OCI-LY3 (cell line): Measurements from ENCODE around the gene YPEL4.

Experiments used
- H2AFZ ChIP-seq: fragments of 200-600, 300-600 bp; shearing (Covaris generic); 2 replicates; pipeline ENCODE4 v1.6.0; 2014; ENCODE audit warnings: antibody characterized with exemption, low read depth, low read length
- H3K27ac ChIP-seq: fragments of 200-600, 300-600 bp; sonication (generic); 2 replicates; pipeline ENCODE4 v1.5.1; 2014; ENCODE audit warnings: mild to moderate bottlenecking, low read length, moderate library complexity, mixed read lengths
- H3K27me3 ChIP-seq: fragments of 200-600, 300-600 bp; sonication (generic); 2 replicates; pipeline ENCODE4 v1.6.1; 2014; ENCODE audit warnings: low read depth, low read length, mixed read lengths
- H3K36me3 ChIP-seq: fragments of 200-600, 300-600 bp; sonication (generic); replicated peaks from 2 replicates; pipeline ENCODE3; 2014; ENCODE audit warnings: low read depth, low read length, mixed read lengths
- H3K4me1 ChIP-seq: fragments of 300-600, 200-600 bp; sonication (generic); 2 replicates; pipeline ENCODE4 v1.6.1; 2014; ENCODE audit warnings: low read length, mixed read lengths
- H3K4me2 ChIP-seq: fragments of 200-600, 300-600 bp; sonication (generic); 2 replicates; pipeline ENCODE4 v1.6.1; 2014; ENCODE audit warnings: low read length, mixed read lengths
- H3K4me3 ChIP-seq: fragments of 300-600, 200-600 bp; sonication (generic); 2 replicates; pipeline ENCODE4 v1.5.1; 2014; ENCODE audit warnings: antibody characterized with exemption, mild to moderate bottlenecking, low read length, moderate library complexity
- H3K79me2 ChIP-seq: fragments of 300-600, 200-600 bp; shearing (Covaris generic); 2 replicates; pipeline ENCODE4 v1.6.1; 2014; ENCODE audit warnings: mild to moderate bottlenecking, low read length, mixed read lengths
- H3K9ac ChIP-seq: fragments of 300-600, 200-600 bp; shearing (Covaris generic); 2 replicates; pipeline ENCODE4 v1.6.0; 2014; ENCODE audit warnings: mild to moderate bottlenecking, low read length, moderate library complexity
- H3K9me3 ChIP-seq: fragments of 200-600, 300-600 bp; shearing (Covaris generic); 2 replicates; pipeline ENCODE4 v1.6.1; 2014; ENCODE audit warnings: low read length, mixed read lengths; ENCODE audit not compliant: insufficient read depth
- H4K20me1 ChIP-seq: fragments of 200-600, 300-600 bp; sonication (generic); 2 replicates; pipeline ENCODE4 v1.6.1; 2016; ENCODE audit warnings: low read length, mixed read lengths; ENCODE audit not compliant: insufficient read depth
- EZH2phosphoT487 ChIP-seq: fragments of 200-600 bp; shearing (Covaris generic); IDR thresholded peaks from 2 replicates; pipeline ENCODE4 v1.6.1; 2018; ENCODE audit warnings: antibody characterized with exemption, mixed run types, low read depth
- TF ChIP-seq, protein P1 (sequence below): fragments of 200-600, 300-600 bp; sonication (generic); IDR thresholded peaks from 2 replicates; pipeline ENCODE4 v1.5.1; 2014; ENCODE audit warnings: antibody characterized with exemption, low read length, low read depth

Gene YPEL4

DNA sequence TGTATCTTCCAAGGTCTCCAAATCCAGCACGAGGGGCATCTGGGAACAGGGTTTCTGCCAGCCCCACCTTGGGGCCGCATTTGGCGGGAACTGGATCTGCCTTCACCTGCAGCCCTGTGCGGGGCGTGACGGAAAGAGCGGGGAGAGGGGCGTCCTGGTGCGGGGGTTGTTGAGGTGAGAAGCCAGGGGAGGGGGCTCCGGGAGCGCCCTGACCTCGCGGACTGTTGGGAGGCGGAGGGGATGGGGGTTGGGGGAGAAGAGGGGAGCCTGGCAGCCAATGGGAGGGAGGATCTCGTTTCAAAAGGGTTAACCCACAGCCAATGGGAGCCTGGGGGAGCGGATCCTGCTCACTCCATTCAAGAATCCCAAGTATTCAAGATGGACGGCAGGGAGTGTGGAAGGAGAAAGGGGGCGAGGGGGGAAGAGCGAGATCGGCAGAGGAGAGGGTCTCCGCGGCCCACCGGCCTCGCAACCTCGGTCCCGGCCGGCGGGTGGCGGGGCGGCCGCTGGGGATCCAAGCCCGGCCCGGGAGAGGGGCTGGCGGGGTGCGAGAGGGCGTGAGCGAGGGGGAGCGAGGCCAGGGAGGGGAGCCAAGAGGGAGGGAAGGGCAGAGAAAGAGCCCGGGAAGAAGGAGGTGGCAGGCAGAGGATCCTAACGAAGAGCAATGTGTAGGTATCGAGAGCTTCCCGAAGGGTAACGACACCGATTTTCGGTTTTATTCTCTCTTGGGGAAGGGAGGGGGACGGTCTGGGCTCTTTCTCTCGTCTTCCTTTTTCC, 11.5 kb downstream of the YPEL4 start:
- Histone ChIP-seq H3K79me2 (no peaks in the 10 kb centered on the region), H3K4me2 (peak overlapping the region; percentile 82), H3K9me3 (no peaks in the 10 kb centered on the region), H3K36me3 (no peaks in the 10 kb centered on the region), H3K9ac (peak overlapping the region; percentile 15; the same call in 1 of the 2 replicates), H3K27ac (no peak overlapping the region), H2AFZ (peak overlapping the region; percentile 89; the same call in 1 of the 2 replicates), H3K27me3 (peaks cover 23% of the 10 kb centered on the region), H3K4me1 (peaks cover 29% of the 10 kb centered on the region), H4K20me1 (no peaks in the 10 kb centered on the region), H3K4me3 (peak overlapping the region; percentile 68)
- TF ChIP-seq EZH2phosphoT487, result no peak
- TF ChIP-seq, protein P1, sequence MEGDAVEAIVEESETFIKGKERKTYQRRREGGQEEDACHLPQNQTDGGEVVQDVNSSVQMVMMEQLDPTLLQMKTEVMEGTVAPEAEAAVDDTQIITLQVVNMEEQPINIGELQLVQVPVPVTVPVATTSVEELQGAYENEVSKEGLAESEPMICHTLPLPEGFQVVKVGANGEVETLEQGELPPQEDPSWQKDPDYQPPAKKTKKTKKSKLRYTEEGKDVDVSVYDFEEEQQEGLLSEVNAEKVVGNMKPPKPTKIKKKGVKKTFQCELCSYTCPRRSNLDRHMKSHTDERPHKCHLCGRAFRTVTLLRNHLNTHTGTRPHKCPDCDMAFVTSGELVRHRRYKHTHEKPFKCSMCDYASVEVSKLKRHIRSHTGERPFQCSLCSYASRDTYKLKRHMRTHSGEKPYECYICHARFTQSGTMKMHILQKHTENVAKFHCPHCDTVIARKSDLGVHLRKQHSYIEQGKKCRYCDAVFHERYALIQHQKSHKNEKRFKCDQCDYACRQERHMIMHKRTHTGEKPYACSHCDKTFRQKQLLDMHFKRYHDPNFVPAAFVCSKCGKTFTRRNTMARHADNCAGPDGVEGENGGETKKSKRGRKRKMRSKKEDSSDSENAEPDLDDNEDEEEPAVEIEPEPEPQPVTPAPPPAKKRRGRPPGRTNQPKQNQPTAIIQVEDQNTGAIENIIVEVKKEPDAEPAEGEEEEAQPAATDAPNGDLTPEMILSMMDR, result no peak

DNA sequence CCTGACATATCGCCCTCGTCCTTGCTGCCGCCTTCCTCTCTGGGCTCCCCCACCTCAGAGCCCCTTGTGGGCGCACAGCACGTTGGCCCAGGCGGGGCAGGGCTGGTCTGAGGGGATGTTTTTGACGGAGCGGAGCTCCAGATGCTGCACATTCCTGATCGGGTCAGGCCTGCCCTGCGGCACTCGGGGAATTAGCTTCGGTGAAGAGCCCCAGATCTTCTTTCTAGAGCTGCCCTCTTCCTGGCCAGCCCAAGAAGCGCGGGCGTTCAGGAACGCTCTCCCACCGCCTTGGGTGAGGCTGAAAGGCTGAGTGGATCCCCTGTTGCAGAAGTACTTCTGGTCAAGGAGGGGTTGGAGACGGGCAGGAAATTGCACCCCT, 12.1 kb downstream of the YPEL4 start:
- Histone ChIP-seq H3K36me3 (no peaks in the 10 kb centered on the region), H4K20me1 (no peaks in the 10 kb centered on the region), H3K4me3 (no peak overlapping the region), H3K4me1 (peaks cover 29% of the 10 kb centered on the region), H3K79me2 (no peaks in the 10 kb centered on the region), H3K9me3 (no peaks in the 10 kb centered on the region), H3K27ac (no peak overlapping the region), H3K4me2 (no peak overlapping the region), H2AFZ (no peak overlapping the region), H3K9ac (no peak overlapping the region), H3K27me3 (peaks cover 27% of the 10 kb centered on the region)
- no peak for TF ChIP-seq EZH2phosphoT487
- TF ChIP-seq, protein P1, result no peak

DNA sequence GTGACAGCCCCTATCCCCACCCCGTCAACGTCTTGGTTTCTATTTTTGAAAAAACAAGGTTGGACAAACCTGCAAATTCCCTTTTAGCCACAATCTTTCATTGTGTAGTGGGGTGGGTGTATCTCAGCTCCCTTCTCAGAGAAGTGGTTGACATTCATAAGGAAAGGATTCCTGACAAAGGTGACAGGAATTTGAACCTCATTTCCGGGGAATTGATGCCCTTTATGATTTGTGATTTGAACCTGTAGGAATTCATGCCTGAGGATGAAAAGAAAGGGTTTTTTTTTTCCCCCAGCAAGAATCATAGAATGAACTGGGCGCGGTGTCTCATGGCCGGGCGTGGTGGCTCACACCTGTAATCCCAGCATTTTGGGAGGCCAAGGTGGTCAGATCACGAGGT, 14.5 kb downstream of the YPEL4 start:
- Histone ChIP-seq H3K9me3 (no peaks in the 10 kb centered on the region), H3K4me3 (no peak overlapping the region), H3K79me2 (no peaks in the 10 kb centered on the region), H2AFZ (no peak overlapping the region), H3K9ac (no peak overlapping the region), H3K4me2 (no peak overlapping the region), H3K36me3 (no peaks in the 10 kb centered on the region), H3K27me3 (peaks cover 25% of the 10 kb centered on the region), H3K27ac (no peak overlapping the region), H4K20me1 (no peaks in the 10 kb centered on the region), H3K4me1 (peaks cover 17% of the 10 kb centered on the region)
- TF ChIP-seq, protein P1, result no peak
- TF ChIP-seq EZH2phosphoT487, result no peak

DNA sequence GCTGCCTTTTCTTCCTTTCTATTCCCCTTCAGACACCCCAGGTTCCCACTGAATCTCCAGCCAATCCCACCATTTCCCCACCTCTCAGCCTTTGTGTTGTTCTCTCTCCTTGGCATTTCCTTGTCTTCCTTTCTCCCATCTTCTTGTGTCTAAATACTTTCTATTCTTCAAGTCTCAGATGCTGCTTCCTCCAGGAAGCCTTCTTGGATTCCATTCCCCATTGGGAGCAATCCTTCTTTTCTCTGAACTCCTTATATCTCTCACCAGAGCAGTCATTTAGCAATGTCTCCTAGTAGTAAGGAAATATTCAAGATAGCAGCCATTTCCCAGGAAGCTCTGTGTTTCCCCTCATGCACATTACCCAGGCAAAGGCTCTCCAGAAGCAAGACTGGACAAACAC, 15.4 kb downstream of the YPEL4 start:
- Histone ChIP-seq H3K9ac (no peak overlapping the region), H3K79me2 (no peaks in the 10 kb centered on the region), H4K20me1 (no peaks in the 10 kb centered on the region), H3K36me3 (no peaks in the 10 kb centered on the region), H3K4me2 (no peak overlapping the region), H3K27ac (no peak overlapping the region), H3K27me3 (peaks cover 25% of the 10 kb centered on the region), H3K4me3 (no peak overlapping the region), H3K4me1 (peaks cover 7% of the 10 kb centered on the region), H3K9me3 (no peaks in the 10 kb centered on the region), H2AFZ (no peak overlapping the region)
- no peak for TF ChIP-seq EZH2phosphoT487
- TF ChIP-seq, protein P1, result no peak
